Heart left ventricle (tissue), 16 donors: ENCODE data around the gene ADH1C. TPM values are rescaled to one million over a fixed set of nuclear protein-coding genes. Genes with fewer than 3 reads are reported as not detected.

Experiments used
- ATAC-seq, 4 donors: fragments of 200-7000 bp; cut with Tn5 transposase; one replicate each; pipeline ENCODE4 v1.9.1; 2020 to 2022; ENCODE audit warnings: moderate library complexity in 4 of 4, mild to moderate bottlenecking in 3 of 4, moderate number of reproducible peaks in 1 of 4
- DNase-seq, 5 donors: peaks; one replicate each; pipeline ENCODE4 v3.0.0-alpha.2; 2020
- H3K27ac ChIP-seq, 12 donors: fragments of 200-600 bp; sonication (generic) in 4 of 12; one replicate each; pipeline versions ENCODE4 v1.5.0 to v1.8.0; 2016 to 2022; ENCODE audit warnings: mild to moderate bottlenecking in 2 of 12
- H3K27me3 ChIP-seq, 9 donors: fragments of 200-600 bp; sonication (generic) in 2 of 9; one replicate each; pipeline versions ENCODE4 v1.5.1 to v1.8.0; 2016 to 2022; ENCODE audit warnings: mild to moderate bottlenecking in 3 of 9
- H3K36me3 ChIP-seq, 9 donors: fragments of 200-600 bp; sonication (generic) in 2 of 9; one replicate each; pipeline versions ENCODE4 v1.5.0 to v1.8.0; 2018 to 2022; ENCODE audit warnings: mild to moderate bottlenecking in 2 of 9
- H3K4me1 ChIP-seq, 12 donors: fragments of 200-600 bp; sonication (generic) in 4 of 12; one replicate each; pipeline versions ENCODE4 v1.5.0 to v1.8.0; 2016 to 2022; ENCODE audit warnings: mild to moderate bottlenecking in 3 of 12
- H3K4me3 ChIP-seq, 12 donors: fragments of 200-600 bp; sonication (generic) in 4 of 12; one replicate each; pipeline versions ENCODE4 v1.5.0 to v1.8.0; 2017 to 2022; ENCODE audit warnings: mild to moderate bottlenecking in 9 of 12, moderate library complexity in 4 of 12
- H3K9me3 ChIP-seq, 12 donors: fragments of 200-600 bp; sonication (generic) in 4 of 12; one replicate each; pipeline versions ENCODE4 v1.5.0 to v1.8.0; 2016 to 2022; ENCODE audit warnings: mild to moderate bottlenecking in 1 of 12
- CTCF ChIP-seq, 12 donors: fragments of 200-600 bp; sonication (generic) in 4 of 12; IDR thresholded peaks; one replicate each; pipeline versions ENCODE4 v1.5.0 to v1.8.0; 2018 to 2022; ENCODE audit warnings: antibody characterized with exemption in 12 of 12, mild to moderate bottlenecking in 5 of 12
- POLR2A ChIP-seq, 2 donors: fragments of 450-650 bp; IDR thresholded peaks; one replicate each; pipeline ENCODE4 v1.6.1; 2017; ENCODE audit warnings: antibody characterized with exemption in 2 of 2, mild to moderate bottlenecking in 2 of 2, moderate library complexity in 2 of 2
- WGBS, 4 donors: extraction: QIAGEN DNeasy Blood & Tissue Kit in 2 of 4; methylation state at CpG; one replicate each; pipeline versions ENCODE4 v1.1.5 to v1.1.7; 2013 to 2018; 5-methylcytosine and 5-hydroxymethylcytosine counted together
- intact Hi-C, 10 donors: fragments of 100-400 bp; cut with DNase I; formaldehyde crosslinking; loops; one replicate each; pipeline versions ENCODE4 v1.11.1 to v1.14.2; 2022
- polyA plus RNA-seq, 2 donors: library from polyadenylated mRNA; stranded (reverse); fragments of 200-250 nt; gene quantifications; one replicate each; pipeline ENCODE4 v1.2.3, GENCODE V29; 2013
- total RNA-seq, 9 donors: library from RNA; depleted of rRNA in 2 of 9; stranded (reverse); fragments of >200 nt in 2 of 9; fragmentation: NEBNext Ultra II Directional in 3 of 9; extraction: Animal tissue kit (Norgen Biotek cat#: 25700) in 3 of 9; gene quantifications; one replicate each; pipeline versions ENCODE4 v1.1.0 to v1.2.4, GENCODE V29; 2016 to 2023
- donor health status: ischemic (EF 13 %, LVEDD 7.1; RV severe dilation, severe dysfunction).
- donor health status: healthy with polysubstance abuse.
- donor health status: DM: no; HTN: yes; CAD: no.
- donor health status: DM: no; HTN: no; CAD: no.
- donor health status: ischemic (EF 25% LVEDD 6.9; RV normal size, moderate dysfunction).
- donor health status: ischemic (EF 25% LVEDD 5.7; RV mildly dilated, moderate dysfunction).
- donor health status: healthy.
- donor health status: DM: yes; HTN: yes; CAD: no.
- donor health status: ischemic (EF 35%, LVEDD 5.7; RV mildly dilated, moderate dysfunction).
- donor health status: nonischemic (EF 11% LVEDD 7.7; RV severe dilation, severe dysfunction).
- donor health status: DM: yes; HTN: yes; CAD: no.
- donor health status: PGD.
- donor health status: ischemic (EF 29% LVEDD 5.4; RV normal size, mild dysfunction).
- donor health status: nonischemic (EF 23%, LVEDD 6.1; RV moderate dilation, normal function).

Gene ADH1C
- total and polyA plus RNA-seq, 11 donors = 0.64 to 14.3 (median 2.8) TPM

GRCh38 chr4:99389606-99390005, 37.1 kb upstream of the ADH1C start:
- intact Hi-C loops = no loop called here
- H3K27me3 ChIP-seq = no peaks in the 10 kb centered on the region
- H3K4me3 ChIP-seq = no peak overlapping the region
- peaks cover 0 to 7% (median 0%) of the 10 kb centered on the region in 12 donors for H3K4me1 ChIP-seq
- ATAC-seq = peak in 3 of 4 donors; percentile 65 to 82 (median 81)
- TF ChIP-seq POLR2A (IDR thresholded peaks at IDR 0.05) (no peak), CTCF (IDR thresholded peaks at IDR 0.05) (no peak)
- peak in 1 of 5 donors; percentile 39 for DNase-seq
- H3K36me3 ChIP-seq = no peaks in the 10 kb centered on the region
- peaks cover 0 to 40% (median 6%) of the 10 kb centered on the region in 12 donors for H3K9me3 ChIP-seq
- peak overlapping the region in 5 of 12 donors; percentile 8 to 74 (median 58) for H3K27ac ChIP-seq

GRCh38 chr4:99383833-99384392, 31.4 kb upstream of the ADH1C start:
- DNase-seq = peak in 3 of 5 donors; percentile 38 to 40 (median 39)
- ATAC-seq = peak; percentile 72 to 92 (median 83)
- peak overlapping the region; percentile 34 to 92 (median 76) for H3K27ac ChIP-seq
- intact Hi-C loops = no loop called here
- H3K9me3 ChIP-seq = peaks cover 0 to 25% (median 1%) of the 10 kb centered on the region in 12 donors
- WGBS, 4 donors = 42 to 49% (median 46%) methylated on average over 5 of the region's 5 CpGs
- no peaks in the 10 kb centered on the region for H3K27me3 ChIP-seq
- H3K4me1 ChIP-seq = peaks cover 0 to 23% (median 0%) of the 10 kb centered on the region in 12 donors
- no peak overlapping the region for H3K4me3 ChIP-seq
- TF ChIP-seq CTCF (IDR thresholded peaks at IDR 0.05) = no peak
- TF ChIP-seq POLR2A (IDR thresholded peaks at IDR 0.05) = no peak
- no peaks in the 10 kb centered on the region for H3K36me3 ChIP-seq

GRCh38 chr4:99383399-99383798, 30.9 kb upstream of the ADH1C start:
- H3K9me3 ChIP-seq = peaks cover 0 to 21% (median 0%) of the 10 kb centered on the region in 12 donors
- H3K27me3 ChIP-seq = no peaks in the 10 kb centered on the region
- H3K4me1 ChIP-seq = peaks cover 0 to 23% (median 0%) of the 10 kb centered on the region in 12 donors
- TF ChIP-seq CTCF (IDR thresholded peaks at IDR 0.05) (no peak), POLR2A (IDR thresholded peaks at IDR 0.05) (no peak)
- H3K4me3 ChIP-seq = no peak overlapping the region
- 73 to 79% (median 77%) methylated on average over 3 of the region's 3 CpGs for WGBS, 4 donors
- intact Hi-C loops = no loop called here
- DNase-seq (no peak), ATAC-seq (peak in 2 of 4 donors; percentile 10 to 36)
- H3K36me3 ChIP-seq = no peaks in the 10 kb centered on the region
- H3K27ac ChIP-seq = peak overlapping the region; percentile 50 to 92 (median 76)

GRCh38 chr4:99382745-99383360, 30.3 kb upstream of the ADH1C start:
- intact Hi-C loops = no loop called here
- 34 to 80% (median 78%) methylated on average over 1 of the region's 1 CpG for WGBS, 4 donors
- peaks cover 0 to 23% (median 0%) of the 10 kb centered on the region in 12 donors for H3K4me1 ChIP-seq
- H3K27ac ChIP-seq = peak overlapping the region; percentile 50 to 92 (median 76)
- ATAC-seq (no peak), DNase-seq (no peak)
- TF ChIP-seq CTCF (IDR thresholded peaks at IDR 0.05) = no peak
- no peak for TF ChIP-seq POLR2A (IDR thresholded peaks at IDR 0.05)
- H3K36me3 ChIP-seq = no peaks in the 10 kb centered on the region
- no peak overlapping the region for H3K4me3 ChIP-seq
- H3K9me3 ChIP-seq = peaks cover 0 to 16% (median 0%) of the 10 kb centered on the region in 12 donors
- H3K27me3 ChIP-seq = no peaks in the 10 kb centered on the region
